Brain pericyte (primary cell): ENCODE measurements around the gene TUBGCP5.

ENCODE experiments used
- DNase-seq: peaks from one replicate; pipeline ENCODE4 v3.0.0-alpha.2; 2012; ENCODE audit warnings: low read depth, low spot score

The TUBGCP5 gene

DNA sequence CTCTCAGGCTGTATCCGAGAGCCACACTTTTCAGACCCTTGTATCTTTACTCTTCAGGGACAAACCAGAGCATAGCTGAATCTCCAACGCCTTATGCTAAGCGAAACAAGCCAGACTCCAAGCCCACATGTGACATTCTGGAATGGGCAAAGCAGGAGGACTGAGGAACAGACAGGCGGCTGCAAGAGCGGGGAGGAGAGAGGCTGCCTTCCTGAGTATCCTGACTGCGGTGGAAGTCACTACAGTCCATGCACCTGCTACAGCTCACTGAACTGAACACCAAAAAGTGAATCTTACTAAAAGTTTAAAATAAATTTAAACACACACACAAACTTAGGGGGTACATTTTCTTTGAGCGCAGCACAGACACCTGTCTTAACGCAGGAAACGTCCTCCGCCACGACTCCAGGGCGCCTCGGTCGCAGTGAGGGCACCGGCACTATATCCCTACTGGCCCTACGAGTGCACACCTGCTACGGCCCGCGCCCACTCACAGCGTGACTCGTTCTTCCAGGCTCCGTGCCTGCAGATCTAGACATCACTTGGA is 60.6 kb downstream of the TUBGCP5 start:
- no peak for DNase-seq

DNA sequence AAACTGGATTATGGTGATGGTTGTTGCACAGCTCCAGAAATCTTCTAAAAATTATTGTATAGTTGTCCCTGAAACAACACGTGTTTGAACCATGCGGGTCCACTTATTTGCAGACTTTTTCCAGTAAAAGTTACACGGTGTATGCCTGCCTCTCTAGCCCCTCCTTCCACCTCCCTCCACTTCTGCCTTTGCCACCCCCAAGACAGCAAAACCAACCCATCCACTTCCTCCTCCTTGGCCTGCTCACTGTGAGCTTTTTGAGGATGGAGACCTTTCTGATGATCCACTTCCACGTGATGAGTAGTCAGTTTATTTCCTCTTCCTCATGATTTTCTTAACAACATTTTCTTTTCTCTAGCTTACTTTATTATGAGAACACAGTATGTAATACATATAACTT is 64.6 kb downstream of the TUBGCP5 start:
- DNase-seq, result no peak

DNA sequence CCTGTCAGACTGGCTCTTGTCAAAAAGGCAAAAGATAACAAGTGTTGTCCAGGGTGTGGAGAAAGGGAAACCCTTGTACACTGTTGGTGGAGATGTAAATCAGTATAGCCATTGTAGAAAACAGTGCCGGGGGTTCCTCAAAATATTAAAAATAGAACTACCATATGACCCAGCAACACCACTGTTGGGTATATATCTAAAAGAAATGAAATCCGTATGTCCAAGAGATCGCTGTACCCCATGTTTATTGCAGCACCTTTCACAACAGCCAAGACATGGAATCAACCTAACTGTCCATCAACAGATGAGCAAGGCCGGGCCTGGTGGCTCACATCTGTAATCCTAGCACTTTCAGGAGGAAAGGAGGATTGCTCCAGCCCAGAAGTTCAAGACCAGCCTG is 65.4 kb downstream of the TUBGCP5 start:
- DNase-seq, result no peak

DNA sequence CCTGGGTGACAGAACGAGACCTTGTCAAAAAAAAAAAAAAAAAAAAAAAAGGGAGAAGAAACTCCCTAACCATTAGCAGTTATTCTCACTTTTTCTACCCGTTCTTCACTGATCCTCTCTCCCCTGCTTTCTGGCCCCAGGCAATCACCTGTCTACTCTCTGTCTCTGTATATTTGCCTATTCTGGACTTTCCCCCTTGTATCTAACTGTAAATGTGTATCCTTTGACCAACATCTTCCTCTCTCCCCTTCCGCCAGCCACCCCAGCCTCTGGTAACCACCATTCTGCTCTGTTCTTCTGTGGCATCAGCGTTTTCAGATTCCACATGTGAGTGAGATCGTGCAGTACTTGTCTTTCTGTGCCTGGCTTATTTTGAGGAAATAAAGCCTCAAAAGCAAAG is 66.1 kb downstream of the TUBGCP5 start:
- no peak for DNase-seq

DNA sequence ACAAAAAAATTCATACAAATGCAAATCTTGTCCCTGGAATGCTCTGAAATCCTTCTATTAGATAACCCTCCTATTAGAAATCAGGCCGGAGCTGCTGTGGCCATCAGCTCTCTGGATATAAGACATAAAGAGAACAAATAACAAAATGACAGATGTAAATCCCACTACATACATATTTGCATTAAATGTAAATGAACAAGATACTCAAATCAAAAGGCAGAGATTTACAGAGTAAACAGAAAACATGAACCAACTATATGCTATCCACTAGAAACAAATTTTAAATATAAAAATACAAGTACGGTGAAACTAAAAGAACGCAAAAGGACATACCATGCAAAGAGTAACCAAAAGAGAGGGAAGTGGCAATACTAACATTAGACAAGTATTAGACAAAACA is 69.9 kb downstream of the TUBGCP5 start:
- no peak for DNase-seq

DNA sequence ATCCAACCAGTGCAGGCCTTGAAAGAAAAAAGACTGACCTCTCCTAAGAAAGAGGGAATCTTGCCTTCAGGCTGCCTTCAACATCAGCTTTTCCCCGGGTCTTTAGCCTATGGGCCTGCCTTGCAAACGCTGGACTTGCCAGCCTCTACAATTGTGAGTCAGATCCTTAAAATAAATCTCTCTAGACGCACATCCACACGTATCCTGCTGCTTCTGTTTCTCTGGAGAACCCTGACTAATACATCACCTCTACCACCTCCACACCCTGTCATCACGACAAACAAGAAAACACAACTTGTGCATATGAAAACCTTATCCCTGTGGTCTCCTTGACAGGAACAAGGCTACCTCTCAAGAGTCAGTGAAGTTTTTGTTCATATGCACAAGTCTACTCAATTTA is 71.0 kb downstream of the TUBGCP5 start:
- DNase-seq, result peak; percentile 77

DNA sequence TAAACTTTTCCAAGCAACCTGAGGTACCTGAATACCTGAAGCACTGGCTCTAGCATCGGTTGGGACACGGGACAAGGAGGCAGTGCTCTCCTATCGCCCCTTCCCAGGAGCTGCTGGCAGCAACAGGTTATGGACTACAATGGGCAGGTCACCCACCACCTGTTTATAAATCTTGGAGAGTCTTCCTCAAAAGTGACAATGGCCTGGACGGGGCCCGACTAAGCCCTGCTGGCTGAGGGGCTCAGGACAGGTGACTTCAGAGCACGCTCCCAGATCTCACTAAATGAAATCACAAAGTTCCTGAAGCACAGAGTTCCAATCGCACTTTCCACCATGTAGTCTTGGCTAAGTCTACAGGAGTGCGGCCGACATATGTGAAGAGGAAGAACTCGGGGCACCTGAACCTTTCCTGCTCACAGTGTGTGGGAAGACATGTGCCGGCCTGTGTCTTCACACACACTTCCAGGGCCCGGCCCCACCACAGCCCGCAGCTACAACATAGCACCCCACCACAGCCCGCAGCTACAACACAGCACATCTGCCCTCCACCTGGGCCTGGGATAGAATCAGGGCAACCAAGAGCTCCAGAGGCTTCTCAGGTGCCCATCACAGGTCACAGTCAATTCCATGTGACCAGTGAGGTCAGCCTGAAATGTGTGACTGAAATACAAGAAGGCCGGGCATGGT is 72.1 kb downstream of the TUBGCP5 start:
- no peak for DNase-seq

DNA sequence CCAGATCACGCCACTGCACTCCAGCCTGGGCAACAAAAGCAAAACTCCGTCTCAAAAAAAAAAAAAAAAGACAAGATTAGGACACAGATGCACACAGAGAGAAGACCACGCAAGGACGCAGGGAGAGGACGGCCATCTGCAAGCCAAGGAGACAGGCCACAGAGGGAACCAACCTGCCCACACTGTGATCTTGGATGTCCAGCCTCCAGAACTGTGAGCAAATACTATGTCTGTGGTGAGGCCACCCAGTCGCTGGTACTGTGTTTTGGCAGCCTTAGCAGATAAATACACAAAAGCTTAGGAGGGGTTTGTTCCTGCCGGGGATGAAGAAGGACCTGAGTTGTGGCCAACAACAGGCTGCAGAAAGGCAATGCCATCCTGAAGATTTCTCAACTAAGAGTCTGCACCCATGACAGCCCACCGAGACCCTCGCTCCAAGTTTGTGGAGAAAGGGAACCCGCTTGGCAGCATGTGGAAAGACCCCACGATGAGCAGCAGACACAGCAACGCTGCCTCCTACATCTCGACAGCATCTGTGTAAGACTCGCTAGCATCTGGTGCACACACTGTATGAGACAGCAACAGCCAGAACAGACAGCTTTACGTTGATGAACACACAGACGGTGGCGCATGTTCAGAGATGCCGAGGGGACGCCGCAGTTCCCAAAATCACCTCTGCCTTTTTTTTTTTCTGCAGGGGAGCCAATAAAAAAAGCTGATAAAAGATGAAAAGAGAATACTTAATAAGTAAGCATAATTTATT is 72.9 kb downstream of the TUBGCP5 start:
- DNase-seq, result no peak

DNA sequence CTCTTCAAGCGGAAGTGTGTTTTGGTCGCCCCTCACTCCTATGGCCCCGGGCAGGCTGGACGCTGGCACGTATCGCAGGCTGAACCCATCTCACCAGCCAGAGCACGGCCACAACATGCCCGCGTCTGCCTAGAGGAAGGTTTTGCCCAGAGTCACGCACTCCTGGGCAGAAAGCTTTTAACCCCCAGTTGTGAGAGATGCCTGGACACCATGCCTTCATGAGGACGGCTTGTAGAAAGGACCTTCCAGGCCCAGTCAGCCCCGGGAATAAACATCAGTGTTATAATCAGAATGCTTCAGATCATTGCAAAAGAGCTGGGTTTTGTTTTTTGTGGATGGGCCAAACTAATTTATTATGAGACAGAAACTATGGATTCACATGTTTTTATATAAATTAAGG is 75.7 kb downstream of the TUBGCP5 start:
- DNase-seq, result no peak

DNA sequence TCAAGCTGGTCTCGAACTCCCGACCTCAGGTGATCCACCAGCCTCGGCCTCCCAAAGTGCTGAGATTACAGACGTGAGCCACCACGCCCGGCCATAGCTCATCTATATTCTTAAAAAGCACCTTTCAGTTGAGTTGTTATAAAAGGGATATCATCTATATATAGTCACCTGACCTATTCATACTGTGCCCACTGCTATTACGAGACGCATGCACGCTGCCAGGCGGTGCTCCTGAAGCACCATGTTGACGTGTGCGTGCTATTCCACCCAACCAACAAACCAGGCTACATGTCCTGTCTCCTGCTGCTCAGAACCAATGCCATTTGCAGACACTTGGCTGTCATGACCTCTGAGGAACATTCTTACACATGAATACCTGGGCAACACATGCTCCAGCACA is 76.8 kb downstream of the TUBGCP5 start:
- no peak for DNase-seq

DNA sequence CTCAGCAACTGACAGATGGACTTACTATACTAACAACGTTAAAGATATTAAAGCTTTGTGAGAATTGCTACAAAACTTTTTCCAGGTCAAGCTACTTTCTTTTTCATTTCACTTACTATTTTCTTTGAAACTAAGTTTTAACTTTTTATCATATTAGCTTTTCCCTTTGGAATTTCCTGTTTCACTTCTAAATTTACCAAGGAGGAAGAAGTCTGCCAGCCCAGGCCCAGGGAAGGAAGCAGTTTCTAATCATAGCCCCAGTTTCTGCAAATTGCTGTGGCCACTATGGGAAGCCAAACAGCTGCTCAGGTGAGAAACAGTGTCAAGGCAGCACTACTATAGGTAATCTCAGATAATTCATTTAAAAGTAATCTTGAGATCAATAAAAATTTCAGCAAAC is 77.6 kb downstream of the TUBGCP5 start:
- no peak for DNase-seq

DNA sequence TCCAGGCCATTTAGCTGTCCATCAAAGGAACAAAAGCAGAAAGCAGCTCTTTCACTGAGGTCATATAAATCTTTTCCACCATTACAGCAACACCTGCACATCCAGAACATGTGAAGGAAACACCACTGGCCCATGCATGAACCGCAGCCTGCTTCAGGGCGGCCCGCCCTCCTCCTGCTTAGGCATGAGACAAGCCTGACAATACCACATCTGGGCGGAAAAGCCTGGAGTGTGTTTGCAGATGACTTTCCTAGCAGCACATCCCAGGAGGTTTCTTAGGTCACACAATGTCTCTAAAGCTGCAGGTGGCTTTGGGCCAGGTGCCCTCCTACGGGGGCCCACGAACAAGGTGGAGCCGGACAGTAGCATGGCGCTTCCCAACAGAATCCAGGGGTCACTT is 78.8 kb downstream of the TUBGCP5 start:
- no peak for DNase-seq

DNA sequence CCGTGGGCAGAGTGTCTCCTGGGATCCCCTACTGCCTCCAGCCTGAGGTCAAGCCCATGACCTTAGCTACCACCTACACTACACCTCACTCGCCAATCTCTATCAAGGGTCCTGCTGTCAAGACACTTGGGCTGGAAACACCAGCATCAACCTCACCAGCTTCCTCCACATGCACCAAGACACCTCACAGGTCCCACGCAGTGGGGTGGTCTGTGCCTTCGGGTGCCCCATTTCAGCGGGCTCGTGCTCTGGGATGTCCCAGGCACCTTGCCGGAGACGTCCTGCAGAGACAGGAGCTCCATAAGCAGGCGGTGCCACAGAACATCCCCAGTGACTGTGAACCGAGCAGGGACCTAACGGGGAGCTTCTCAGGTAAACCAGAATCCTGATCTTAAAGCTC is 79.2 kb downstream of the TUBGCP5 start:
- no peak for DNase-seq

DNA sequence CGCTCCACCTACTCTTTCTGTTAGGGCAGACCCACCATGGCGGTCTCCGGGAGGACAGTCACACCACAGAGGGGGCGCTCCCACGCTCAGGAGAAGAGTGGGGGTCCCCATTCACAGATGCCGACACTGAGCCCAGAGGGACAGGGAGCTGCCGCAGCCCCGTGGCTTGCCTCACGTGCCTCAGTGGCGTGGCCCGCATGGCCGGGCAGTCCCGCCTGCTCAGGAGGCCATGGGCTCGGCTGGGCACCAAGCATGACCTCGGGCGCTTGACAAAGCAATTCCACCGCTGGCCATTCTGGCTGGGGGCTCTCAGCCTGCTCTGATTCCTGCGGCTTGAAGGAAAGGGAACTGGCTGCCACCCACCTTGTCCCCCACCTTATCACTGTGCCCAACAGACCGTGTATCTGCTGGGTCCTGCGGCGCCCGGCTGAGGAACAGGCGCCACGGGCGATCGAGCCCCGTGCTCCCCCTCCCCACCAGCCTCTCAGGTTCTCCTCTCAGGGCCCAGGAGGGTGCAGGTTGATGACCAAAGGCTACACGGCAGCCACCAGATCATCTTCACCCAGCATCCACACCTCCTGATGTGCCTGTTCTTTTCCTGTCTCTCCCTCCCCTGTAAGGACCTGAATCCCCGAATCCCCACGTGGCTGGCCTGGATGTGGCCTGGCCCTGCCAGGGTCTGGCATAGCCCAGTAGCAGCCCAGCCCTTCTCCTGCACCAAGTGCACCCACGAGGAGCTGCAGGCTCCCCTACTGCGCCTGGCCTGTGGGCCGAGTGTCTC is 79.9 kb downstream of the TUBGCP5 start:
- DNase-seq, result no peak

DNA sequence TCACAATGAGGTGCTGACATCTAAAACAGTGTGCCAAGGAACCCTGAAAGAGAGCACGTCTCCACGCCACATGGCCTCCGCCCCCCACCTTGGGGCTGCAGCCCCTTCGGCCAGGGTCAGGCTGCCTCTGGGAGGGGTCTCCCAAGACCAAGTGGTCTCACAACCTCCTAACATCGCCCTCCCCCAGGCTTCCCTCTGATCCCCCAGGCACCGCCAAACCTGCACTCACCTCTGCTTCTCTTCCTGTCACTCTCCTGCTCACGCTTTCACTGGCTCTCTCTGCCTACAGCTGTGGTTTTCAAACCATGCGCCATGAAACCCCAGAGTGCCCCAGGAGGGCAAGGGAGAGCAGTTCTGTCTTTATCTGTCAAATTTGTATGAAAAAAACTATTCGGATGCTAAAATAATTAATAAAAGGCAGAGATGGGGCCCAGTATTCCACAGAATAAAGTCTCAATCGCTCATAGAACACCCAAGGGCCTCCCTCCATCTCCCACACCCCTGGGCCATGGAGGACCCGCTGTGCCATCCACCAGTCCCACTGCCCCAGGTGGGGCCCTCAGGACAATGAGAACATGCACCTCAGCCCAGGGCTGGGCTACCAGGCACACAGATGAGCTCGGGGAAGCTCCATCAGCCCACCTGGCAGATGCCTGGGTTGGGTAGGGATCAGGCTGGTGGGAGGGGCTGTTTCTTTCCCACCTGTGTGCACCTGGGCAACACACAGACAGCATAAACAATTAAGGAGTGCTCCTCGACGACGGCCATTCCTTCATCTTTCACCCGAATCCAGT is 80.7 kb downstream of the TUBGCP5 start:
- DNase-seq, result no peak

DNA sequence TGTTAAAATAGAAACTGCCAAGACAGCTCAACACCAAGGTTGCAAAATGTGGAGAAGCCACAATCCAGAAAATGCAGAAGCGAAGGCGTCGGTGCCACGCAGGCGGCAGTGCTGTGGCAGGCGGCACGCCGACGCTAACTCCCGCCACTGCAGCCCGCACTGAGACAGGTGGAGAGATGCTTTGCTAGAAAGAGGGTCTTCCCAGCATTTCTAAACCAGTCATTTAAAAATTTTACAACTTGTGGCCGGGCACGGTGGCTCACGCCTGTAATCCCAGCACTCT is 82.5 kb downstream of the TUBGCP5 start:
- no peak for DNase-seq

DNA sequence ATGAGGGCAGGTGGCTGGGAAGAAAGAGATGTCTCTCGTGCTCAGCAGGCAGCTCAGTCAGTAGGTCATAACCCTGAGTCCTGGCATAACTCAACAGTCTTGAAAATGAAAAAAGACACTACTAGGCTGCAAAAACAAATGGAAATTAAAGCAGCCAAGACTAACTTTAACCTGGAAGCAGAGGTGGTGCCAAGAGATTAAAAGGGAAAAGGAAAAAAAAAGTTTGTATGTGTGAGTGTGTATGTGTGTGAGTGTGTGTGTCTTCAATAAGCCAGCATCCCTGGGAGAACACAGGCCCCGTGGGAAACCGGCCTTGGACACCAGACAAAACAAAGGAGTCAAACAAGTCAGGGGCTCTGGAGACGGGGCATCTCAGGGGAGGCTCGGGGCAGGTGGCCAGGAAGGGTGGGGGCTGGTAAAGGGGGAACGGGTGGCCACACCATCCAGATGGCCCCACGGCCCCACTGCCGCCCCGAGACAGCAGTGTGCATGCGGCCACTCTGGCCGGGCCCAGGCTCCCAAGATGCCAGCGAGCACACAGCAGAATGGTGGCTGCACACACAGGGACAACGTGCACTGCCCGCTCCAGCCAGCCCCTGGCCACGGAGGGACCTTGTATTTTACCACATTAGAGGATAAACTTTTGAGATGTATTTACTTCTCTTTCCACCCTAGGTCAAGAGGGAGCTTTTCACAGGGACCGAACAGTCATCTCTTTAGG is 83.0 kb downstream of the TUBGCP5 start:
- DNase-seq, result no peak

DNA sequence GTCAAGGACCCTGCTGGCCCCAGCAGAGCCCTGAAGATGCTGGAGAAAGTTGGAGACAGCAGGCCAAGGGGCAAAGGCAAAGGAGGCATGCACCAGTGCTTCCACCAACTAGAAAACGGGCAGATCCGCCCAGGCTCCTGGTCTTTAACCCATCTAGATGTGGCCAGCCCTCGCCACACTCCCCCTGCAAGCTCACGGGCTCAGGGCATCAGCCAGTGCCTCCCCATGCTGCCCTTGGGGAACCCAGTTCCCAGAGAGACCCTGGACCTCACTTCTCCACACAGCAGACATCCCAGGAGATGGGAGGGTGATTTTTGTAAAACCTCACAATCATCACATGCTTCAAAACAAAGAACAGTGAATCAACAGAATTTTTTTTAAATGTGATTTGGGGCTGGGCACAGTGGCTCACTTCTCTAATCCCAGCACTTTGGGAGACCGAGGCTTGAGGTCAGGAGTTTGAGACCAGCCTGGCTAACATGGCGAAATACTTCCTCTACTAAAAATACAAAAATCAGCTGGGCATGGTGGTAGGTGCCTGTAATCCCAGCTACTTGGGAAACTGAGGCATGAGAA is 83.7 kb downstream of the TUBGCP5 start:
- DNase-seq, result no peak

DNA sequence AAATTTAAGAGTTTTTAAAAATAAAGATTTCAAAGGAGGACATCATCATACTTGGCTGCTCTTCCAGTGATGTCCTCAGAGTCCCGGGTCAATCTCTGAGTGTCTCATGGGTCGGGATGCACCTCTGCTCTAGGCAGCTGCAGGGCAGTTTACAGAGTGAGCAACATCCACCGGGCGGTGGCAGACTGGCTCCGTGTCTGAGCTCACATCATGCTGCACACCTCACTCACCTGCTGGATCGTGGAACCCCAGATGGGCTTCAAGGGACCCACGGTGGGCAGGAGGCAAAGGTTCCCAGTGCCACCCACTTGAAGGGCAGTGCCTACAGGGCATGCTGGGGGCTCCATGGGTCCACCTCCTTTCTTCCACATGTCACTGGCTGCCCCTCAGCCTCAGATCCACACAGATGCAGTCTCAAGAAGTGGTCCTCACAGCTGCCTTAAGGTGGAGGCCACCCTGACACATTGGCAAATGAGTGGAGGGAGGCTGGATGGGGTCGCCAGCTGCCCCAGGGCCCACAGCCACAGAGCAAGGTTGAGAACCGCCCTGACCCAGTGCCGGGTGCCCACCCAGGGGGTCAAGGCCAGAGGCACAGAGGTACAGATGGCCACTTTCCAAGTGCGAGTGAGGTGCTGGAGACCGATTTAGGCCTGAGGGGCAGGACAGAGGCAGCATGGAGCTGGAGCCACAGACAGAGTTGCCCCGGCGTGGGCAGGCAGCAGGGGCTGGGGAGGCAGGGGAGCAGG is 84.4 kb downstream of the TUBGCP5 start:
- DNase-seq, result no peak

DNA sequence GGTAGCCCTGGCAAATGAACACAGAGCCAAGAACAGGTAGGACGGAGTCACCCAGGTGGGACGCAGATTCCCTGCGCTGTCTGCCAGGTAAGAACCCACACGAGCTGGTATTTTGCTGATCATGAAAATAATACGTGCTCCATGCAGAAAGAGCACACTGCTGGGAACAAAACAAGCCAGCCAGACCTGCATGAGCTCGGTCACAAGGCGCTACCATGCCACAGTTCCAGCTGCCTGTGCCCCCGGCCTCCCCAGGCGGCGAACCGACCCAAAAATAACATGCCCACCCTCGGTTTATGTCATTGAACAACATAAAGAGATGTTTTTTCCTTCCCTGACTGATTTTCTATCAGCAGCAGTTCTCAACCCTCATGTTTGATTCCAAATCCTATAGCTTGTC is 85.0 kb downstream of the TUBGCP5 start:
- DNase-seq, result no peak
